Effector memory CD4-positive, alpha-beta T cell (primary cell): ENCODE results near the gene NPM3.

ENCODE experiments used
- DNase-seq, 3 donors: peaks; one replicate each; pipeline ENCODE4 v3.0.0-alpha.2; 2020
- H3K27ac ChIP-seq: 2 replicates; pipeline ENCODE4 v1.7.0; 2013; ENCODE audit warnings: mild to moderate bottlenecking, low read length, moderate library complexity; ENCODE audit not compliant: insufficient read depth, poor library complexity, severe bottlenecking
- H3K27me3 ChIP-seq: replicated peaks from 2 replicates; pipeline ENCODE4 v1.7.0; 2013; ENCODE audit warnings: mild to moderate bottlenecking, low read length; ENCODE audit not compliant: insufficient read depth, control insufficient read depth, poor library complexity, severe bottlenecking
- H3K36me3 ChIP-seq: 2 replicates; pipeline ENCODE4 v1.7.0; 2013; ENCODE audit warnings: mild to moderate bottlenecking, low read length, moderate library complexity; ENCODE audit not compliant: control insufficient read depth, insufficient read depth
- H3K4me1 ChIP-seq: 2 replicates; pipeline ENCODE4 v1.7.0; 2013; ENCODE audit warnings: low read length, mild to moderate bottlenecking; ENCODE audit not compliant: control insufficient read depth, insufficient read depth, poor library complexity, severe bottlenecking
- H3K4me3 ChIP-seq: 2 replicates; pipeline ENCODE4 v1.7.0; 2013; ENCODE audit warnings: low read length, low read depth, mild to moderate bottlenecking; ENCODE audit not compliant: insufficient read depth, poor library complexity, severe bottlenecking
- H3K9me3 ChIP-seq: 2 replicates; pipeline ENCODE4 v1.7.0; 2013; ENCODE audit warnings: mild to moderate bottlenecking, low read length, moderate library complexity; ENCODE audit not compliant: control insufficient read depth

NPM3 gene

GRCh38 chr10:101780818-101781654 is 2.2 kb downstream of the NPM3 start:
- Histone ChIP-seq H3K27ac (no peak overlapping the region), H3K27me3 (peaks cover 15% of the 10 kb centered on the region), H3K4me1 (peaks cover 46% of the 10 kb centered on the region), H3K4me3 (no peak overlapping the region), H3K36me3 (peaks cover 9% of the 10 kb centered on the region), H3K9me3 (no peaks in the 10 kb centered on the region)
- peak; percentile 23 to 53 (median 43) for DNase-seq

GRCh38 chr10:101780187-101780817 is 2.9 kb downstream of the NPM3 start:
- Histone ChIP-seq H3K4me1 (peaks cover 49% of the 10 kb centered on the region), H3K9me3 (no peaks in the 10 kb centered on the region), H3K36me3 (peaks cover 1% of the 10 kb centered on the region), H3K4me3 (peak overlapping the region; percentile 46), H3K27ac (no peak overlapping the region), H3K27me3 (peaks cover 18% of the 10 kb centered on the region)
- DNase-seq, result no peak

- peaks cover 24% of the 10 kb centered on the region for H3K27me3 ChIP-seq
- peak; percentile 60 to 73 (median 65) for DNase-seq
- no peaks in the 10 kb centered on the region for H3K36me3 ChIP-seq
- H3K9me3 ChIP-seq, result no peaks in the 10 kb centered on the region
- peak overlapping the region; percentile 46 for H3K4me3 ChIP-seq
- peaks cover 56% of the 10 kb centered on the region for H3K4me1 ChIP-seq
- H3K27ac ChIP-seq, result no peak overlapping the region
These were observed 3.6 kb downstream of the NPM3 start for GRCh38 chr10:101779544-101780186.

GRCh38 chr10:101778781-101779543 is 4.3 kb downstream of the NPM3 start:
- Histone ChIP-seq H3K4me1 (peaks cover 57% of the 10 kb centered on the region), H3K4me3 (peak overlapping the region; percentile 46), H3K9me3 (no peaks in the 10 kb centered on the region), H3K27me3 (peaks cover 31% of the 10 kb centered on the region), H3K36me3 (no peaks in the 10 kb centered on the region), H3K27ac (no peak overlapping the region)
- peak in 1 of 3 donors; percentile 7 for DNase-seq

GRCh38 chr10:101778151-101778780 is 5.0 kb downstream of the NPM3 start:
- no peak overlapping the region for H3K4me3 ChIP-seq
- peaks cover 54% of the 10 kb centered on the region for H3K4me1 ChIP-seq
- peaks cover 38% of the 10 kb centered on the region for H3K27me3 ChIP-seq

GRCh38 chr10:101777619-101778145 is 5.6 kb downstream of the NPM3 start:
- DNase-seq, result no peak
- no peaks in the 10 kb centered on the region for H3K36me3 ChIP-seq
- H3K4me3 ChIP-seq, result no peak overlapping the region
- H3K27me3 ChIP-seq, result peaks cover 43% of the 10 kb centered on the region
- no peaks in the 10 kb centered on the region for H3K9me3 ChIP-seq
- H3K27ac ChIP-seq, result no peak overlapping the region
- peaks cover 49% of the 10 kb centered on the region for H3K4me1 ChIP-seq

More at GRCh38 chr10:101778151-101778780, 5.0 kb downstream of the NPM3 start:
- DNase-seq, result no peak
- H3K27ac ChIP-seq, result no peak overlapping the region
- H3K9me3 ChIP-seq, result no peaks in the 10 kb centered on the region
- no peaks in the 10 kb centered on the region for H3K36me3 ChIP-seq

- H3K4me3 ChIP-seq, result no peak overlapping the region
- H3K27me3 ChIP-seq, result peaks cover 53% of the 10 kb centered on the region
- no peaks in the 10 kb centered on the region for H3K36me3 ChIP-seq
- no peak overlapping the region for H3K27ac ChIP-seq
- DNase-seq, result no peak
- no peaks in the 10 kb centered on the region for H3K9me3 ChIP-seq
- peaks cover 36% of the 10 kb centered on the region for H3K4me1 ChIP-seq
These were observed 7.0 kb downstream of the NPM3 start for GRCh38 chr10:101776161-101776817.

GRCh38 chr10:101775273-101776160 is 7.7 kb downstream of the NPM3 start, which contains the start of gene FGF8:
Gene FGF8 (minus strand): TSS chr10:101776114. CDS start chr10:101775900, 214 bp downstream.
- DNase-seq, result no peak
- H3K4me1 ChIP-seq, result peaks cover 29% of the 10 kb centered on the region
- no peaks in the 10 kb centered on the region for H3K36me3 ChIP-seq
- peaks cover 55% of the 10 kb centered on the region for H3K27me3 ChIP-seq
- no peak within 1 kb of the TSS for H3K27ac ChIP-seq
- no peak within 1 kb of the TSS for H3K4me3 ChIP-seq
- H3K9me3 ChIP-seq, result no peaks in the 10 kb centered on the region
